Dermis blood vessel endothelial cell (primary cell): ENCODE results near the gene TRIM40. TPM values are rescaled to one million over a fixed set of nuclear protein-coding genes. Genes with fewer than 3 reads are reported as not detected.
A peak's percentile ranks its signal among the peaks of the same experiment; 100 is the strongest.

Experiments used
- DNase-seq: peaks from one replicate; pipeline ENCODE4 v3.0.0; 2010
- total RNA-seq: library from RNA; depleted of rRNA; stranded (reverse); fragments of >200 nt; gene quantifications from 2 replicates; pipeline ENCODE4 v1.2.3, GENCODE V29; 2014

The TRIM40 gene
- total RNA-seq, 1 donor from 2014 or later = not detected

GRCh38 chr6:30149858-30150550 lies 14.1 kb downstream of the TRIM40 start:
- no peak for DNase-seq

- no peak for DNase-seq
These were observed 14.9 kb downstream of the TRIM40 start for GRCh38 chr6:30150671-30151395.

- no peak for DNase-seq
These were observed 15.6 kb downstream of the TRIM40 start for GRCh38 chr6:30151580-30151979.

GRCh38 chr6:30152016-30152673 lies 16.2 kb downstream of the TRIM40 start:
- DNase-seq = no peak

GRCh38 chr6:30152910-30153610 lies 17.1 kb downstream of the TRIM40 start:
- DNase-seq = no peak

GRCh38 chr6:30154061-30154460 lies 18.1 kb downstream of the TRIM40 start:
- DNase-seq = no peak

- peak; percentile 55 for DNase-seq
These were observed 19.0 kb downstream of the TRIM40 start for GRCh38 chr6:30154709-30155519.

GRCh38 chr6:30155520-30156261 lies 19.8 kb downstream of the TRIM40 start:
- DNase-seq = no peak

GRCh38 chr6:30156262-30156599 lies 20.3 kb downstream of the TRIM40 start:
- DNase-seq = peak; percentile 52

GRCh38 chr6:30156774-30157173 lies 20.8 kb downstream of the TRIM40 start:
- no peak for DNase-seq

GRCh38 chr6:30157581-30157980 lies 21.6 kb downstream of the TRIM40 start:
- DNase-seq = no peak

- DNase-seq = no peak
These were observed 22.1 kb downstream of the TRIM40 start for GRCh38 chr6:30157999-30158398.

GRCh38 chr6:30158475-30159040 lies 22.6 kb downstream of the TRIM40 start:
- no peak for DNase-seq

- no peak for DNase-seq
These were observed 24.3 kb downstream of the TRIM40 start for GRCh38 chr6:30160008-30160784.

GRCh38 chr6:30160785-30161531 lies 25.0 kb downstream of the TRIM40 start, which contains the start of gene TRIM10:
Gene TRIM10 (minus strand): TSS chr6:30161211. CDS start chr6:30160858, 353 bp downstream.
- DNase-seq = no peak

GRCh38 chr6:30162265-30163089 lies 26.5 kb downstream of the TRIM40 start:
- DNase-seq = no peak

- DNase-seq = no peak
These were observed 27.4 kb downstream of the TRIM40 start, which contains the start of gene TRIM15 for GRCh38 chr6:30163090-30163917. Gene TRIM15 (plus strand): TSS chr6:30163546. CDS start chr6:30163685, 139 bp downstream.
